ENCODE measurements around the gene CCR5AS.

CCR5AS gene

DNA sequence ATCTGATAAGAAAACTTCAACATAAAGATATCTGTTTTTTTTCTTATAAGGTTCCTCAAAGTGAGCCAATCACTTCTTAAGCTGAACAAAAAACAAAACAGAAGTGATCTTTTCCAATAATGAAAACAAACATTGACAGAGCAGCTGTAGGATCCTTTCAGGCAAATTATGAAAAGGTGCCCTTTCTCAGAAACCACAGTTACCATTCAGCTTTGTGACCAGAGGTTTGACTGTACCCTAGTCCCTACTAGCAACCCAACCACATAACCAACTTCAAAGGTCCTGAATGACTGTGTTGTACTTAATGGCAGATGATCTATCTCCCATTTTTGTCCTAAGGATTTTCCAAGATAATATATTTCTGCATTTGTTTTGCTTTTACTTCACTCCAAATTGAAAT, 92.3 kb downstream of the CCR5AS start:
- no peak for DNase-seq (ENCODE audit: low read depth in 2 of 2)

Measured in stimulated activated CD4-positive, alpha-beta T cell treated with anti-CD3 and anti-CD28 coated beads, Interleukin-1b, Interleukin-23, amount 100 ng/mL, for 1 hour (primary cell).